HepG2 (cell line): ENCODE results near the gene MTRF1. TPM values are rescaled to one million over a fixed set of nuclear protein-coding genes. Genes with fewer than 3 reads are reported as not detected.

Experiments used
- ARID3A ChIP-seq: IDR thresholded peaks from 2 replicates; pipeline ENCODE4 v1.6.1; 2012; ENCODE audit warnings: low read depth, low read length, improper control_type of control experiment
- HNF1B ChIP-seq: sonication (generic); formaldehyde crosslinking; IDR thresholded peaks from 2 replicates; pipeline ENCODE4 v1.5.1; 2020; ENCODE audit warnings: mild to moderate bottlenecking, moderate library complexity, missing genetic modification reagents
- KMT2A ChIP-seq: sonication (generic); formaldehyde crosslinking; IDR thresholded peaks from 2 replicates; pipeline ENCODE4 v1.4.0; 2020; ENCODE audit warnings: missing genetic modification reagents
- NRL ChIP-seq: sonication (generic); formaldehyde crosslinking; IDR thresholded peaks from 2 replicates; pipeline ENCODE4 v1.5.0; 2020; ENCODE audit warnings: missing genetic modification reagents, mild to moderate bottlenecking, moderate library complexity, borderline replicate concordance
- PHF8 ChIP-seq: sonication (generic); formaldehyde crosslinking; IDR thresholded peaks from 2 replicates; pipeline ENCODE4 v1.5.0; 2020; ENCODE audit warnings: missing genetic modification reagents
- SKIL ChIP-seq: sonication (generic); formaldehyde crosslinking; IDR thresholded peaks from 2 replicates; pipeline ENCODE4 v1.8.0; 2022; ENCODE audit warnings: missing genetic modification reagents, mild to moderate bottlenecking, moderate library complexity, borderline replicate concordance
- SP140L ChIP-seq: sonication (generic); formaldehyde crosslinking; IDR thresholded peaks from 2 replicates; pipeline ENCODE4 v1.4.0; 2020; ENCODE audit warnings: missing genetic modification reagents, borderline replicate concordance
- TCF7 ChIP-seq: sonication (generic); IDR thresholded peaks from 2 replicates; pipeline ENCODE4 v1.6.1; 2016; ENCODE audit warnings: antibody characterized with exemption, low read depth
- TIGD3 ChIP-seq: sonication (generic); formaldehyde crosslinking; IDR thresholded peaks from 2 replicates; pipeline ENCODE4 v1.5.1; 2020; ENCODE audit warnings: mild to moderate bottlenecking, missing genetic modification reagents, borderline replicate concordance
- ZNF549 ChIP-seq: sonication (generic); formaldehyde crosslinking; IDR thresholded peaks from 2 replicates; pipeline ENCODE4 v1.5.0; 2020; ENCODE audit warnings: missing genetic modification reagents
- ZNF691 ChIP-seq: sonication (generic); formaldehyde crosslinking; IDR thresholded peaks from 2 replicates; pipeline ENCODE4 v1.4.0; 2020; ENCODE audit warnings: missing genetic modification reagents, low read depth, mild to moderate bottlenecking, borderline replicate concordance
- ZNF75D ChIP-seq: sonication (generic); formaldehyde crosslinking; IDR thresholded peaks from 2 replicates; pipeline ENCODE4 v1.8.1; 2023; ENCODE audit warnings: missing genetic modification reagents, mild to moderate bottlenecking, borderline replicate concordance
- ZNF770 ChIP-seq: sonication (generic); formaldehyde crosslinking; IDR thresholded peaks from 2 replicates; pipeline ENCODE4 v1.5.0; 2020; ENCODE audit warnings: mild to moderate bottlenecking, missing genetic modification reagents
- ZNF780A ChIP-seq: sonication (generic); formaldehyde crosslinking; IDR thresholded peaks from 2 replicates; pipeline ENCODE4 v1.8.0; 2022; ENCODE audit warnings: mild to moderate bottlenecking, missing genetic modification reagents, moderate library complexity
- ZSCAN9 ChIP-seq: IDR thresholded peaks from 2 replicates; pipeline ENCODE4 v1.6.1; 2016; ENCODE audit warnings: borderline replicate concordance
- polyA plus RNA-seq, 8 experiments: library from polyadenylated mRNA; depleted of rRNA in 3 of 8; stranded (reverse) in 7 of 8; unstranded in 1 of 8; fragments of >200 nt; fragmentation: Illumina TruSeq in 4 of 8; extraction: Trizol in 4 of 8; gene quantifications; 2 replicates each; pipeline versions ENCODE4 v1.2.1 to v1.2.3, GENCODE V29; 2011 to 2016; ENCODE audit warnings: low read depth in 4 of 8, missing spikeins in 1 of 8, mixed read lengths in 1 of 8; ENCODE audit not compliant: insufficient read depth in 1 of 8
- total RNA-seq, 5 experiments: library from RNA; depleted of rRNA; stranded (reverse); fragments of >200 nt; fragmentation: Illumina TruSeq; extraction: Trizol; gene quantifications; 2 replicates each; pipeline ENCODE4 v1.2.3, GENCODE V29; 2016; ENCODE audit warnings: low read depth in 1 of 5

Gene MTRF1
- total and polyA plus RNA-seq, 2 of the 13 experiments (the other 11 are each of a cell fraction or from before 2014, with no cell fraction given) = 21.6 to 27.2 TPM

GRCh38 chr13:41193919-41194824, 69.2 kb downstream of the MTRF1 start, which contains the start of gene KBTBD7 (continued):
- TF ChIP-seq ZNF770 (peak; percentile 49; the same call in 1 of the 2 replicates), PHF8 (CRISPR knock-in tag) (peak; percentile 92), ZNF780A (CRISPR knock-in tag) (0 out of 2 replicates have a peak, but pooled peaks have one; percentile 54), NRL (CRISPR knock-in tag) (peak; percentile 86), ZNF549 (CRISPR knock-in tag) (no peak), KMT2A (peak; percentile 91), ZNF691 (CRISPR knock-in tag) (peak; percentile 89; the same call in 1 of the 2 replicates), HNF1B (peak; percentile 82; the same call in 1 of the 2 replicates), TIGD3 (no peak; the same call in 1 of the 2 replicates), SP140L (CRISPR knock-in tag) (no peak), ARID3A (no peak), ZSCAN9 (CRISPR knock-in tag) (peak; percentile 63; the same call in 1 of the 2 replicates), ZNF75D (CRISPR knock-in tag) (no peak), SKIL (CRISPR knock-in tag) (peak; percentile 47; the same call in 1 of the 2 replicates), TCF7 (no peak)
